HL-60 (cell line): ENCODE measurements around the gene TMEM236.

Experiments
- CTCF ChIP-seq: IDR thresholded peaks from one replicate; pipeline ENCODE4 v1.5.1; 2011; ENCODE audit warnings: low read length, control low read depth, inconsistent platforms; ENCODE audit not compliant: insufficient read depth
- POLR2AphosphoS5 ChIP-seq: IDR thresholded peaks from 2 replicates; pipeline ENCODE4 v1.6.1; 2012; ENCODE audit warnings: low read depth
- REST ChIP-seq: IDR thresholded peaks from 2 replicates; pipeline ENCODE4 v1.6.1; 2012; ENCODE audit warnings: low read depth; ENCODE audit not compliant: insufficient replicate concordance

GRCh38 chr10:17788646-17789045, 36.6 kb downstream of the TMEM236 start:
- TF ChIP-seq POLR2AphosphoS5 (no peak), CTCF (no peak), REST (no peak)
